WTC11 (cell line): ENCODE results near the gene FOXI1.

Experiments
- RELA ChIP-seq: sonication (generic); formaldehyde crosslinking; IDR thresholded peaks from 2 replicates; pipeline ENCODE4 v1.8.1; 2022; ENCODE audit warnings: missing genetic modification reagents, mild to moderate bottlenecking, borderline replicate concordance
- TEAD4 ChIP-seq: sonication (generic); formaldehyde crosslinking; IDR thresholded peaks from 2 replicates; pipeline ENCODE4 v1.8.0; 2022; ENCODE audit warnings: mild to moderate bottlenecking, missing genetic modification reagents
- TP53 ChIP-seq: sonication (generic); formaldehyde crosslinking; IDR thresholded peaks from 2 replicates; pipeline ENCODE4 v1.8.1; 2023; ENCODE audit warnings: mild to moderate bottlenecking, missing genetic modification reagents
- ZNF317 ChIP-seq: sonication (generic); formaldehyde crosslinking; IDR thresholded peaks from 2 replicates; pipeline ENCODE4 v1.8.1; 2023; ENCODE audit warnings: low read depth, mild to moderate bottlenecking, moderate library complexity, missing genetic modification reagents, borderline replicate concordance
- TF ChIP-seq, protein P1 (sequence below): fragments of 200-600 bp; IDR thresholded peaks from 2 replicates; pipeline ENCODE4 v1.8.0; 2022; ENCODE audit warnings: antibody characterized with exemption
- TF ChIP-seq, protein P2 (sequence below): sonication (generic); formaldehyde crosslinking; IDR thresholded peaks from 2 replicates; pipeline ENCODE4 v1.8.1; 2022; ENCODE audit warnings: low read depth, missing genetic modification reagents, borderline replicate concordance
- TF ChIP-seq, protein P3 (sequence below): sonication (generic); formaldehyde crosslinking; IDR thresholded peaks from 2 replicates; pipeline ENCODE4 v1.8.0; 2022; ENCODE audit warnings: mild to moderate bottlenecking, missing genetic modification reagents
- TF ChIP-seq, protein P4 (sequence below): fragments of 250-450 bp; sonication (Bioruptor Pico); conservative IDR thresholded peaks from 2 replicates; pipeline ENCODE4 v1.9.0; 2021; ENCODE audit warnings: mild to moderate bottlenecking
- TF ChIP-seq, protein P5 (sequence below): sonication (generic); formaldehyde crosslinking; IDR thresholded peaks from 2 replicates; pipeline ENCODE4 v1.8.1; 2023; ENCODE audit warnings: mild to moderate bottlenecking, missing genetic modification reagents, moderate library complexity

DNA sequence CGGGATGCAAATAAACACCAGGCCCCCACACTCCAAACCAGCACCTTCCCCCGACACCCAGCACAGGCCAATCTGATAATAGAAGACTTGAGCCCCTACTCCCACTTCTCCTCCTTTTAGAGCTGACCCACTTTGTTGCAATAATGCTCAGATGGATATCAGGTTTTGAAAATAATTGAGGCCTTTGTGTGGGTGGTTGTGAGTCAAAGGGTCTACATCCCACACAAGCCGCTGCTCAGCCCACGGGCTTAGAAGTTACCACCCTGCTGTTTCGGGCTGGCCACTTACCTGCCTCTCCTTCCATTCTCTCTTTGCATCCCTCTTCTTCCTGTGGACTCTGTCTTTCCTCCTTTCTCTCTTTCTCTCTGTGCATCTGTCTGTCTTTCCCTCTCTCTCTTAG is 36.2 kb upstream of the FOXI1 start:
- TF ChIP-seq, protein P1, sequence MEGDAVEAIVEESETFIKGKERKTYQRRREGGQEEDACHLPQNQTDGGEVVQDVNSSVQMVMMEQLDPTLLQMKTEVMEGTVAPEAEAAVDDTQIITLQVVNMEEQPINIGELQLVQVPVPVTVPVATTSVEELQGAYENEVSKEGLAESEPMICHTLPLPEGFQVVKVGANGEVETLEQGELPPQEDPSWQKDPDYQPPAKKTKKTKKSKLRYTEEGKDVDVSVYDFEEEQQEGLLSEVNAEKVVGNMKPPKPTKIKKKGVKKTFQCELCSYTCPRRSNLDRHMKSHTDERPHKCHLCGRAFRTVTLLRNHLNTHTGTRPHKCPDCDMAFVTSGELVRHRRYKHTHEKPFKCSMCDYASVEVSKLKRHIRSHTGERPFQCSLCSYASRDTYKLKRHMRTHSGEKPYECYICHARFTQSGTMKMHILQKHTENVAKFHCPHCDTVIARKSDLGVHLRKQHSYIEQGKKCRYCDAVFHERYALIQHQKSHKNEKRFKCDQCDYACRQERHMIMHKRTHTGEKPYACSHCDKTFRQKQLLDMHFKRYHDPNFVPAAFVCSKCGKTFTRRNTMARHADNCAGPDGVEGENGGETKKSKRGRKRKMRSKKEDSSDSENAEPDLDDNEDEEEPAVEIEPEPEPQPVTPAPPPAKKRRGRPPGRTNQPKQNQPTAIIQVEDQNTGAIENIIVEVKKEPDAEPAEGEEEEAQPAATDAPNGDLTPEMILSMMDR, result no peak
- TF ChIP-seq, protein P2, sequence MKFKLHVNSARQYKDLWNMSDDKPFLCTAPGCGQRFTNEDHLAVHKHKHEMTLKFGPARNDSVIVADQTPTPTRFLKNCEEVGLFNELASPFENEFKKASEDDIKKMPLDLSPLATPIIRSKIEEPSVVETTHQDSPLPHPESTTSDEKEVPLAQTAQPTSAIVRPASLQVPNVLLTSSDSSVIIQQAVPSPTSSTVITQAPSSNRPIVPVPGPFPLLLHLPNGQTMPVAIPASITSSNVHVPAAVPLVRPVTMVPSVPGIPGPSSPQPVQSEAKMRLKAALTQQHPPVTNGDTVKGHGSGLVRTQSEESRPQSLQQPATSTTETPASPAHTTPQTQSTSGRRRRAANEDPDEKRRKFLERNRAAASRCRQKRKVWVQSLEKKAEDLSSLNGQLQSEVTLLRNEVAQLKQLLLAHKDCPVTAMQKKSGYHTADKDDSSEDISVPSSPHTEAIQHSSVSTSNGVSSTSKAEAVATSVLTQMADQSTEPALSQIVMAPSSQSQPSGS (CRISPR knock-in tag), result no peak
- TF ChIP-seq RELA (no peak), ZNF317 (CRISPR knock-in tag) (no peak), TEAD4 (CRISPR knock-in tag) (no peak), TP53 (CRISPR knock-in tag) (no peak)
- TF ChIP-seq, protein P3, sequence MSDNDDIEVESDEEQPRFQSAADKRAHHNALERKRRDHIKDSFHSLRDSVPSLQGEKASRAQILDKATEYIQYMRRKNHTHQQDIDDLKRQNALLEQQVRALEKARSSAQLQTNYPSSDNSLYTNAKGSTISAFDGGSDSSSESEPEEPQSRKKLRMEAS (CRISPR knock-in tag), result no peak
- TF ChIP-seq, protein P4, sequence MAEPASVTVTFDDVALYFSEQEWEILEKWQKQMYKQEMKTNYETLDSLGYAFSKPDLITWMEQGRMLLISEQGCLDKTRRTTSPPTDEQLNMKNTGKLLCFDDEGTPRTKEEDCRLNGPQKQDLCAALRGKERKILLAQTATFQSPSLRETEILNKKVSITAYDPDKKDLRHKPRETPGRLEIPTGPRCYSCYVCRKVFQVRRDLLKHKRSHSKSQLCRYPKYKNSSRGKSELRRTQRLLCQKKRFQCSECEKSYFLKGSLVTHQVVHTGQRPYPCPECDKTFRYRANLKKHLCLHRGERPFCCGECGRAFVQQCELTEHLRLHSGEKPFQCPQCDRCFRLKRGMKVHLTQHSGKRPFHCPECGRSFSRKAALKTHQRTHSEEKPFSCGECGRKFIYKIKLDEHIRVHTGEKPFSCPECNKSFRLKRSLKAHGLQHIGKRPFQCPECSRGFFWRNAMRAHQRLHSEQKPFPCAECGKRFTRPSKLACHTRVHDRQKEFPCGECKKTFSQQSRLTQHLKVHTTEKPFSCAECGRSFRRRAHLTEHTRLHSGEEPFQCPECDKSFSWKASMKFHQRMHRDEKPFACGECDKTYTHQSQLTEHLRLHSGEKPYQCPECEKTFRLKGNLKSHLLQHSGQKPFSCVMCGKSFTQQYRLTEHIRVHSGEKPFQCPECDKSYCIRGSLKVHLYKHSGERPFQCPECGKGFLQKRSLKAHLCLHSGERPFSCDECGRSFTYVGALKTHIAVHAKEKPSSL, result no peak
- TF ChIP-seq, protein P5, sequence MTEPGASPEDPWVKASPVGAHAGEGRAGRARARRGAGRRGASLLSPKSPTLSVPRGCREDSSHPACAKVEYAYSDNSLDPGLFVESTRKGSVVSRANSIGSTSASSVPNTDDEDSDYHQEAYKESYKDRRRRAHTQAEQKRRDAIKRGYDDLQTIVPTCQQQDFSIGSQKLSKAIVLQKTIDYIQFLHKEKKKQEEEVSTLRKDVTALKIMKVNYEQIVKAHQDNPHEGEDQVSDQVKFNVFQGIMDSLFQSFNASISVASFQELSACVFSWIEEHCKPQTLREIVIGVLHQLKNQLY (CRISPR knock-in tag), result no peak
